HG03354 (cell line): ENCODE results near the gene S100A7A.

Experiments
- ATAC-seq: cut with Tn5 transposase; IDR thresholded peaks from one replicate; pipeline ENCODE4 v1.9.1; 2021; ENCODE audit warnings: mild to moderate bottlenecking; ENCODE audit not compliant: unreplicated experiment, poor library complexity, severe bottlenecking

The S100A7A gene

DNA sequence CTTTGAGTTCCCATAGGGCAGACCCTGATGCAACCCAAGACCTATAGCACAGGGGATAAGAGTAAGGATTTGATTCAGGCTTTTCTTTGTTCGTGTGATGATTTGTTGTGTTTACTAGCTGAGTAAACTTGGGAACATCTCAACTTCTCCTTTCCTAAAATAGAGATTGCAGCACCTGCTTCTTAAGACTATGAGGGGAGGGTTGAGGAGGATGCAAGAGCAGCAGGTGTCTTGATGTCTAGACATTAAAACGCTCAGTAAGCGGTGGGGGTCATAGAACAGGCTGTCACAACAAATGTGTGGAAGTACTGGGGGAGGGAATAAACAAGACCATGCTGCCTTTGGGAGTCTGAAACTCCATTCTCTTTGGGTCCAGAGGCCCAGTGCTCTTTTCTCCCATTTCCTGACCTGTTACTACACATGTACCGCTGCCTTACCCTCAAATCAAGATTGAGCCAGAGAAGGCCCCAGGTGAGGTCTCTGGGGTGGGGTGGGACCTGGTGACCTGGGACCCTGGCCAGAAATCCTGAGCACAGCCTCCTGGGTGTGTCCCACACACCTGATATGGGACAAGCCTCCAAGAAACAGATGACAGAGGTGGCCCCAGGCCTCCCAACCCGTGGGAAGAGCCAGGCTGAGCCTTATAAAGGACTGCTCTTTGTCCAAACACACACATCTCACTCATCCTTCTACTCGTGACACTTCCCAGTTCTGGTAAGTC is at the start of gene S100A7A:
S100A7A (plus strand) TSS at position 671 of the 721 bp plus-strand sequence. CDS start 1,563 bp downstream, outside the sequence.
- no peak for ATAC-seq

DNA sequence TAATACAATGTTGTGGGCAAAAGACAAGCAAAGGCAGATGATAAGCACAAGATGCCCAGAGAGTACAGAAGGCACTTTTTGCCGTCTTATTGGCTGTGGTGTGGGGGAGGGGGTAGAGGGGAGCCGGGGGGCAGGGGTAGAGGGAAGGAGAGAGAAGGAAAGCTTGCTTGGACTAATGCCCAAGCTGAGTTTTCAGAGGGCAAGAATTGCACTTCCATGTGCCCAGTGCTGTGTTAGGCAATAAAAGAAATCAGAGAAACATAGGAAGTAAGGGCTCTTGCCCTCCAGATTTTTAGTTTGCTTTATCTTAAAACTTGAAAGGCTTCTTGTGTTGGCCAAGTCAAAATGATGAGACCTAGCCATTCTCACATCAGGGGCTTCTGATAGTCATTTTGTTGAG is 49.2 kb upstream of the S100A7A start:
- ATAC-seq, result no peak

DNA sequence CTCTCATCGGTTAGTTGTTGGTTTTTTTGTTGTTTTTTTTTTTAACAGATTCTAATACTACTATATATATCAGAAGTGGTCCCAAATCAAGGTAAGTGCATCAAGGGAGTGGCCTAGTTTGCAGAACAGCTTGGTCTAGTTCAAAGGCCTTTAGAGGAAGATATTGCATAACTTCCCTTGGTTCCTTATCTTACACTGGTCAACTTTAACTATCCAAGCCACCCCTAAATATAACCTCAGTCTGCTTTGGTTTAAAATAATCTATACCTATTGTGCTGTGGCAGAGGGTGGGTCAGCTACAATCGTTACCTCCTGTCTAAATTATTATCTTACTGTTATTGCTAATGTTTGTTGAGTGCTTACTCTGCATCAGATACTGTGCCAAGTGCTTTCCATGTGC is 47.8 kb upstream of the S100A7A start:
- no peak for ATAC-seq

DNA sequence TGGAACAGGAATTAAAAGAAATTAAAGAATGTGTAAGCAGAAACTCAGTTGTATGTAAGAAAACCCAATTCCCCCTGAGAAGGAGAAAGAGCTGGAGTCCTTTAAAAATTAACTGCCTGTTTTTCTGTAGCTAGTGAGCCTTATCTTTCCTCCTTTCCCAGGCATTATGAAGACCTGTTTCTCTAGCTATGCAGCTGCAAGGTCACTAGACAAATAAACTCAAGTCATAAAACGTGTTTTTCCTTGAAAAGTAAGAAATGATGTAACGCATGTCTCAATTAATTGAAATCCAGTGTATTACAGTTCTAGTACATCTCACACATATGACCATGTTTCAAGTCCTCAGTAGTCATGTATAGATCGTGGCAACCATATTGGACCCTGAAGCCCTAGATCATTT is 46.2 kb upstream of the S100A7A start:
- no peak for ATAC-seq

DNA sequence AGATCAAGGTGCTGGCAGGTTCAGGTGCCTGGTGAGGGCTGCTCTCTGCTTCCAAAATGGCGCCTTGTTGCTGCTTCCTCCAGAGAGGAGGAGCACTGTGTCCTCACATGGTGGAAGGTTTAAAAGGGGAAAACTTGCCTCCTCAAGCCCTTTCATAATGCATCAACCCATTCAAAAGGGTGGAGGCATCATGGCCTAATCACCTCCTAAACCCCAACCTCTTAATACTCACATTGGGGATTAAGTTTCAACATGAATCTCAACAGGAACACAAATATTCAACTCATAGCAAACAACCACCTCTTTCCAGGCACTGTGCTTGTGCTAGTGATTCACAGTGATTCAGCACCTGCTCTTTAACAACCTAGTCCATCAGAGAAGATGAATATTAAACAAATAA is 45.1 kb upstream of the S100A7A start:
- no peak for ATAC-seq

DNA sequence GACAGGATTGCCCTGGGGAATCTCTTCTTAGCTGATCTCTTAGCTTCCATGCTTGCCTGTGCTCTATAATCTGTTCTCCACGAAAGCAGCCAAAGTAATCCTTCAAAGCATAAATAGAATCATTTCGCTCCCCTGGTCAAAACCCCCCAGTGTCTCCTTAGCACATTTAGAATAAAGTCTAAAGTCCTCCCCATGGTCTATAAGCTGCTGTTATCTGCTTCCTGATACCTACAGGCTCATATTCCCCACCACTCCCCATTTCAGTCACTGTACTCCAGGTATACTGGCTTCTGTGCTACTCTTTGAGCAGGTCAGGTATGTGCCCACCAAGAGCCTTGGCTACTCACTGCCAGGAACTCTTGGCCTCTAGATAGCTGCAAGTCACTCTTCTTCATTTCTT is 43.7 kb upstream of the S100A7A start:
- ATAC-seq, result no peak

DNA sequence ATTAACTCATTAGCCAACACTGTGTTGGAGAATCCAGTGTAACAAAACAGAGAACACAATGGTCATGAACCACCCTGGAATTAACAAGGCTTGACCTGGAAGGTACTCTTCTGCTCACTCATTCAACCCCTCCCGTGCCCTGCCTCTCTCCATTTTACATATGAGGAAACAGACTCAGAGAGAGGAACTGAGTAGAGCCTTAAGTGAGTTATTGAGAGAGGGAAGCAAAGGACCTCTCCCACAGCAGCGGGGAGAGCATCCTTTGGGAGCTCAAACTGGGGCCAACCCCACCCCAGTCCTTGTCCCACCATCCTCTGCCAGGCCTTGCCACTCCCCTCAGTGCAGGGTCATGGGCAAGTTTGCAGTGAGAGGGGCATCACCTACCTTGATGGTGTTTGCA is 42.2 kb upstream of the S100A7A start:
- no peak for ATAC-seq

DNA sequence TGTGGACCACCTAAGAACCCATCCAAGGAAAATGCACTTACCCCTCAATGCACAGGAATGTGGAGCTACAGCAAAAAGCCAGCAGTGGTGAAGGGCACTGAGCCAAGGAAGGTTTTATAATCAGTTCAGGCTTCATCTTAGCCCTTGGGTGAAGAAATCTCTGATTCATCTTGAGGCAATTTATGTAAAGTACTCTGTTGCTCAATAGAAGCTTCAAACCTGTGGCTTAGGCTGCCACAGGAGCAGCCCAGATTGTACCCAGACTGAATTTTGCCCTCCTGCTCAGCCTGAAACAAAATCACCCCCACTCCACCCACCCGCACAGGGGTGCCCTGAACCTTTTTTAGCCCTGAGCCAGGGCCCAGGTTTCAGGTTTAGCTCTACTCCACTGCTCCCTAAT is 40.8 kb upstream of the S100A7A start, which contains the start of gene S100A12:
S100A12 (minus strand) TSS at position 111 of the 400 bp plus-strand sequence. CDS start 1,029 bp downstream, outside the sequence.
- ATAC-seq, result no peak

DNA sequence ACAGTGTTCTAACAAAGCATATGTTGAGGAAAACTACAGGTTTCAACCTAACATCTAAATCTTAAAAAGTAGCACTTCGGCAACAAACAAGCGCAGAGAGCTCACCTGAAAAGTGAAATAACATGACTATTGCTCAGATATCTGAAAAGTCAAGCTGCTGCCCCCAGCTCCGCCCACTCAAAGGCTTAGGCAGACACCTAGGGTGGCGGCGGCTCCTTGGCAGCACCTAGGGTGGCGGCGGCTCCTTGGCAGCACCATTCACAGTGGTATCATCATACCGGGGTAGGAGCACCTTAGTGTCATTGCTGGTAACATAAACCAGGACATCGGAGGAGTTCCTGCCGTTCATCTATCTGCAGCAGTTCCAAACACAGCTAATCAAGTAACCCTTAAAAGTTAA is 36.7 kb upstream of the S100A7A start:
- ATAC-seq, result no peak

DNA sequence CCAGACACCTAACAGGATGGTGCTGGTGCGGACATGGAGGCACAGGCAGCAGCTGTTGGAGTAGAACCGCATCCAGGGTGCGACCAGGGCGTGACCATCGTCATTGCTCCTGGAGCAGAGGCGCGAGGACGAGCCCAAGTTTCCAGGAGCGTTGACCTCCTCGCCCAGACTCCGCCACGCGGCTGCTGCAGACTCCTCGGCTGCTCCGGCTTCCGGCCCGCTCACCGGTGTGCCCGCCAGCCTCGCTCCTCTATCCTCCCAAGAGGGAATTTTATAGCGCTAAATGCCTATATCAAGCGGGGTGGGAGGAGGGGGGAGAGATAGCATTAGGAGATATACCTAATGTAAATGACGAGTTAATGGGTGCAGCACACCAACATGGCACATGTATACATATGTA is 35.6 kb upstream of the S100A7A start:
- ATAC-seq, result no peak

DNA sequence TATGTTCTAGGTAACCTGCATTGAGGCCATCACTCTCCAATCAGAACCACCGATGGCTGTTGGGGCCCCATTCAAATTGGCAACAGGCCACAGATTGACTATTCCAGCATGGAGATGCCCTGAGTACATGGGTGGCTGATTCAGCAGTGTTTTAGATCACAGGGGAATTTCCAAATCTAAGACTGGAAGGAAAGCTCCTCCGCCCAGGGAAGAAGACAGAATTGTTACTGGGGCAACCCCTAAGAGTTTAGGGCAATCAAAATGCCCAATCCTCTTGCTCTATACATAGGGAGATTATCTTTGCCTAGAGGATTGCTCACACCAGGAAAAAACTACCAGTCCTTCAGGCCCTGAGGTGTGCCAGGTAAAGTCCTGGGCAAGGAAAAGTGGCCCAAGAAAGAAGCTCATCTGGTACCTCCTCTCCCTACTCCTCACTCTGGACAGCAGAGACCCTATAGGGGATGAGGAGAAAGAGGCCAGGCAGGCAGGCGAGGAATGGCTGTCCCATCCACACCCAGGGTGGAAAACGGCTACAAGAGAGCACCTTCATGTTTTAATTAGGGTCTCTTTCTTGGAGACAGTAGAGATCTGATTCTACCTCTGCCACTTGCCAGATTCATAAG is 31.3 kb upstream of the S100A7A start:
- ATAC-seq, result no peak

DNA sequence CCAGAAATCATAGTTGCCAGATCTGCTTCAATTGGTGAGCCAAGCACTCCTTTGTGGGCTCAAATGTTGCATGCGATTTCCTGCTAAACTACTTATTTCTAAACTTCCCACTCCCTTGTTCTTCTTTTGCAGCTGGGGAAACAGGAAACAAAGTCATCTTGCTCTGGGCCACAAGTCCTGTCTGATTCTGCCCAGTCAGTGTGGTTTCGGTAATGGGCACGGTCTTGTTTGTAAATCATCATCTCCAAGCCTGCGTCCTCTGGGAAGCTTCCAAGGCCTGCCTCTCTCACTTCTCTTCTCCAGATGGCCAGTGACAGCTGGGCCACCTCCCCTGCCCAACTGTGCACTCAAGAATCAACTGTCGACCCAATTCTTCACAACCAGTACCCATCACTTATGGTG is 29.8 kb upstream of the S100A7A start:
- ATAC-seq, result no peak

DNA sequence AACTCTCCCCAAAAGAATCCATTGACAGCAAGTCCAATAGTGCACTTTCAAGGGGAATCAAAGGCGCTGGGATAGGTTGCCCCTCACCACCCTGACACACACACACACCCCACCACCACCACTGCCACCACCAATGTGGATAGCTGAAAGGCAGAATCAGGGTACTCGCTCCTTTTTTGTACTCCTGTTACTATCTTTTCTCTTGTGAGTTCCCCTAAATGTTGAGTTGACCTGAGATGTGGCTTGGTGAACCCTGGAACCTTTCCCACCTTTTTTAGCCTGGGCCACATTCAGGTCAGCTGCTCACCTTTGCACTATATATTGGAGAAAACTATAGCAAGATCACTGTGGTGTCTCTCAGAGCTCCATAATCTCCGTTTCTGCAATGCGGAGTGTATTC is 29.3 kb upstream of the S100A7A start:
- ATAC-seq, result no peak

DNA sequence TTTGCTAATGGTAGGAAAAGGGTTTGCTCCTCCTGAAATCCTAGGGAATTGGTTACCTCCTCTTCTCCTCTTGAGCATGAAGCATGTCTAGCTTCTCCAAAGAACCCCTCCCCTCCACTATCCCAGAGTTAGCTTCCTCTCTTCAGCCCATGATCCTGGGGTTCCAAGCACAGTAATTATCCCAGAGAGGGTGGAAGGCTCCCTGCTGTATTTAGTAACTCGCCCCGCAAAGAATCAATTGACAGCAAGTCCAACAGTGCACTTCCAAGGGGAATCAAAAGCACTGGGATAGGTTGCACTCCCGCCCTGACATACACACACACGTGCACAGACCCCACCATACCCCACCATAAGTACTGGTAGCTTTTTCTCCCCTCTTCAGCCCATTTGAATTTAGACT is 28.5 kb upstream of the S100A7A start:
- ATAC-seq, result no peak

DNA sequence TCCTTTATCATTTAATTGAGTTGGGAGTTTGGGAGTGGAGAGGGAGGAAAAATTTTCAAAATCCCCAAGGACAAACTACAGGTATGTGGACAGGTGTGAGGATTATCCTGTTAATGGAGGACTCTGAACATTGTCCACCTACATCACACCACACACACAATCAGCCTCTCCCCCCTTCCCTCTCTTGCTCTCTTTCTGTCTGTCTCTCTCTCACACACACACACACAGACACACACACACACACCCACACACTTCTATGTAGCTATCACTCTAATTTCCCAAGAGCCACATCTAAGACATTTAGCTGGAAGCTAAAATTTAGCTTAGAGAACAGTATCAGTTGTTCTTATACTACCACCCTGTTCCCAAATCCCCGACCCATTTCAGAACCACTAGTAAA is 26.9 kb upstream of the S100A7A start:
- no peak for ATAC-seq

DNA sequence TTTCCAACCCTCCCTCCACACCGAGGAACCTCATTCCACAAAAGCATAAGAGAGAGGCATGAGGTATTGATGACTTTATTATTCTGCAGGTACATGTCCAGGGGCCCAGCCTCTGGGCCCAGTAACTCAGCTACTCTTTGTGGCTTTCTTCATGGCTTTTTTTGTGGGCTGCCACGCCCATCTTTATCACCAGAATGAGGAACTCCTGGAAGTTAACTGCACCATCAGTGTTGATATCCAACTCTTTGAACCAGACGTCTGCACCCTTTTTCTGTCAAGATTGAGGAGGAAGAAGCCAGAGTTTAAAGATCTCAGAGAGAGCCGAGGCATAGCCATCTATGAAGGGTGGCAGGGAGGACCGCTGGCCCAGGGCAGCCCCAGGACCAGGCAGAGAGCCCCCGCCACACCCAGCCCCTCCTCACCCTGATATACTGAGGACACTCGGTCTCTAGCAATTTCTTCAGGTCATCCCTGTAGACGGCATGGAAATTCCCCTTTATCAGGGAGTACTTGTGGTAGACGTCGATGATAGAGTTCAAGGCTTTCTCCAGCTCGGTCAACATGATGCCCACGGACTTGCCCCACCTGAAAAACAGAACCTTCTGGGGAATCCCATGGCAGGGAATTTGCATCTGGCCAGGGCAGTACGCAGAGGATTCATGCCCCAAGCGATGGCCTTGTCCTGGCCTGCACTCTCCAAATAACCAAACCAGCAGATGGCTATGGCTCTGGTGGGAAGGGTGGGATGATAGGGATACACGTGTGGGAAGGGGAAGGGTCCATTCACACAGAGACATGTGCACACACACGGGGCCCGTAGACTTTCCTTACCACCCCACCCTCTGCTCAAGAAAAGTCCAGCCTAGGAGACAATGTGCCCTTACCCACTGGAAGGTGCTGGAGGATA is 26.1 kb upstream of the S100A7A start:
- ATAC-seq, result no peak

DNA sequence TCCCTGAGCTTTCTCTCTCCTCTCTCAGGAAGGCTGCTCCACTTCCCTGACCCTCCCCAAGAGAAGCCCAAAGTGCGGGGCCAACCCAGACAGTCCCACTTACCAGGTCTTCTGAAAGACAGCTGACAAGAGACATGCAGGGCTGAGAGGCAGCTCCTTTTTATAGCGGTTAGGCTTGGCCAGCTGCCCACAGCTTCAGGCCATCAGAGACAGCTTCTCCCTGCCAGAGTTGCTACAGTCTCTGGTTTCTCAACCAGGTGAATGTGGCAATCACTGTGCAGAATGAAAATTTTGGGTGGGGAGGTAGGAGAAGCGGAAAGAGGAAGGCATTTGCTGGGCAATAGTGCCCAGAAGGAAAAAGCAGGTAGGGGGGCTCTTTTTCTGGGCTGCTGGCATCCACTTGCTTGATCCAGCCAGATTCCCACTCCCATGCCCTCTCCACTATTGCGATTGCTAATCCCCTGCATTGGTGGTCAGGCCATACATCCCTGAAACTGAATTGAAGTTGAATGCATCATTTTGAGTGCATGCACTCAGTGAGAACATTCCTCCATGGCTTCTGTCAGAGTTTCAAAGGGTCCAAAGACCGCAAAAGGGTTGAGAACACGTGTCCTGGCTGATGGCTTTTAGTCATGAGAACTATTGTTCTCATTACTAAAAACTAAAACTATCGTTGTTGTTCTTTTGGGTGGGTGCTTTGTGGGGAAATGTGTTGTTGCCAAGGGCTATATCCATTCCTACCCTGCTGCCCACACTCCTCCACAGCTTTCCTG is 25.2 kb upstream of the S100A7A start, which contains the start of gene S100A8:
S100A8 (minus strand) TSS at position 136 of the 773 bp plus-strand sequence. CDS start 538 bp downstream, outside the sequence.
- no peak for ATAC-seq

DNA sequence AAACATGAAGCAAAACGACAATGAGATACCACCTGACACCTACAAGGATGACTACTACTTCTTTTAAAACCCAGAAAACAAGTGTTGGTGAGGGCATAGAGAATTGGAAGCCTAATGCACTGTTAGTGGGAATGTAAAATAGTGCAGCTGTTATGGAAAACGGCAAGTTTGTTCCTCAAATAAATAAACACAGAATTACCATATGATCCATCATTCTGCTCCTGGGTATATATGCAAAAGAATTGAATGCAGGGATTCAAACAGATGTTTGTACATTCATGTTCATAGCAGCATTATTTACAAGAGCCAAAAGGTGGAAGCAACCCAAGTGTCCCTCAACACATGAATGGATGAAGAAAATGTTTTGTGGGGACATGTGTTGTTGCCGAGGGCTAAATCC is 24.1 kb upstream of the S100A7A start:
- ATAC-seq, result no peak

DNA sequence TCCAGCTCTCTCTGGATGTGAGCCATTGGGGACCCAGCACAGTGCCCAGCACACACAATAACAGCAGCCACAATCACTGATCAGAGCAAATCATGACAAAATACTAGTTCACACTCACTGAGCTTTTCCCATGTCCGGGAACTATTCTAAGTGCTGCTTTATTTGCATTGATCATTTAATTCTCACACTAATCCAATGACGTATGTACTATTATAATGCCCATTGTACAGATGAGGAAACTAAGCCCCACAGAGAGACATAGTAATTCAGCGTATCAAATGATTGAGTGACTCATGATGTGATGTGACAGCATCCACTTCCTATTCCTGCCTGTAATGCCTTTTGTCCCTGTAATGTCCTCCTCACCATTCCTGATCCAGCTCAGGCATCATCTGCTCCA is 23.5 kb upstream of the S100A7A start:
- ATAC-seq, result no peak

DNA sequence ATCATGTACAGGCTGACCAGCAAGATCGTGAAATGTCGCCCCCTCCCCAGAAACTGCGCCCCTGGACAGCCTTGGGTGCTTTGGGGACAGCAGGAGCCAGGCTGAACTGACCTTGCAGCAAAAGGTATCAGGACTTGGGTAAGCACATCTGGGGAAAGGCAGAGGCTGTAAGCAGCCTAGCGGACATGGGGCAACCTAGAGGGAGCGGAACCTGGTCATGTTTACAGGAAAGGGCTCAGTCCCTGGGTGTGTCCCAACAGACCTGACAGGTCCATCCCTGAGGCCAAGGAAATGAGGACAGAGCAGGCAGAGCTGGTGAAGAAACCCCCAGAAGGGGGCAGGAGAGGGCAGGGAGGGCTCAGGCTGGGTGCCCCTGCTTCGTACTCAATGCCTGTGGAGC is 22.4 kb upstream of the S100A7A start:
- no peak for ATAC-seq
